IMR-90 (cell line): ENCODE results near the gene VWDE. TPM values are rescaled to one million over a fixed set of nuclear protein-coding genes. Genes with fewer than 3 reads are reported as not detected.

ENCODE experiments used
- ATAC-seq: fragments of 200-7000 bp; cut with Tn5 transposase; 2 replicates; pipeline ENCODE4 v1.9.1; 2020; ENCODE audit warnings: low read depth, mild to moderate bottlenecking, moderate library complexity
- BruUV-seq: library from RNA; stranded (reverse); fragments of 400-500 nt; replicated peaks from 2 replicates; lab custom pipeline; 2021; lab: Mats Ljungman, UMichigan
- CTCF ChIA-PET: fragments of 300-600 bp; formaldehyde crosslinking; extraction: SDS; loops from one replicate; lab custom pipeline; 2021; ENCODE audit warnings: antibody characterized with exemption; lab: Yijun Ruan, JAX
- POLR2A ChIA-PET: fragments of 300-600 bp; sonication (Branson Sonifier 250); formaldehyde crosslinking; loops from one replicate; lab custom pipeline; 2022; ENCODE audit warnings: antibody characterized with exemption; ENCODE audit not compliant: unreplicated experiment; lab: Charles Lee
- DNase-seq: peaks from one replicate; pipeline ENCODE4 v3.0.0; 2013
- H2AFZ ChIP-seq: replicated peaks from 2 replicates; pipeline ENCODE3; 2013; ENCODE audit warnings: low read length, mild to moderate bottlenecking; ENCODE audit not compliant: poor library complexity
- H2AK5ac ChIP-seq: 2 replicates; pipeline ENCODE4 v1.6.1; 2013; ENCODE audit warnings: low read depth, low read length, inconsistent platforms
- H2AK9ac ChIP-seq: replicated peaks from 2 replicates; pipeline ENCODE3; 2013; ENCODE audit warnings: mild to moderate bottlenecking, low read depth, low read length, moderate library complexity; ENCODE audit not compliant: poor library complexity
- H2BK120ac ChIP-seq: 2 replicates; pipeline ENCODE4 v1.6.1; 2013; ENCODE audit warnings: low read depth, low read length, inconsistent platforms
- H2BK15ac ChIP-seq: 3 replicates; pipeline ENCODE4 v1.6.1; 2013; ENCODE audit warnings: low read depth, low read length, inconsistent platforms
- H2BK20ac ChIP-seq: 2 replicates; pipeline ENCODE4 v1.6.1; 2013; ENCODE audit warnings: low read depth, mild to moderate bottlenecking, inconsistent platforms, low read length, moderate library complexity
- H2BK5ac ChIP-seq: 2 replicates; pipeline ENCODE4 v1.6.1; 2013; ENCODE audit warnings: mild to moderate bottlenecking, low read depth, low read length, inconsistent platforms; ENCODE audit not compliant: poor library complexity, severe bottlenecking
- H3K14ac ChIP-seq: replicated peaks from 2 replicates; pipeline ENCODE4 v1.6.1; 2013; ENCODE audit warnings: low read depth, low read length, inconsistent platforms
- H3K18ac ChIP-seq: 2 replicates; pipeline ENCODE4 v1.6.1; 2013; ENCODE audit warnings: low read depth, low read length, control low read depth
- H3K23ac ChIP-seq: 2 replicates; pipeline ENCODE4 v1.6.1; 2013; ENCODE audit warnings: low read depth, low read length, inconsistent platforms
- H3K27ac ChIP-seq: 2 replicates; pipeline ENCODE4 v1.5.1; 2013; ENCODE audit warnings: mild to moderate bottlenecking, control low read depth, low read length; ENCODE audit not compliant: insufficient read depth
- H3K27me3 ChIP-seq: 2 replicates; pipeline ENCODE4 v1.6.1; 2013; ENCODE audit warnings: low read length; ENCODE audit not compliant: control insufficient read depth, insufficient read depth
- H3K36me3 ChIP-seq: 2 replicates; pipeline ENCODE4 v1.6.1; 2013; ENCODE audit warnings: low read length, mixed read lengths; ENCODE audit not compliant: control insufficient read depth, insufficient read depth
- H3K4ac ChIP-seq: 2 replicates; pipeline ENCODE4 v1.6.1; 2013; ENCODE audit warnings: low read depth, low read length, inconsistent platforms
- H3K4me1 ChIP-seq: 2 replicates; pipeline ENCODE4 v1.6.1; 2013; ENCODE audit warnings: low read length, mixed read lengths; ENCODE audit not compliant: control insufficient read depth, insufficient read depth
- H3K4me2 ChIP-seq: 2 replicates; pipeline ENCODE4 v1.6.1; 2013; ENCODE audit warnings: low read depth, mild to moderate bottlenecking, control low read depth, low read length, moderate library complexity
- H3K4me3 ChIP-seq: 2 replicates; pipeline ENCODE4 v1.5.1; 2013; ENCODE audit warnings: low read depth, mild to moderate bottlenecking, control low read depth, low read length, moderate library complexity; ENCODE audit not compliant: insufficient read depth
- H3K56ac ChIP-seq: 2 replicates; pipeline ENCODE4 v1.6.1; 2013; ENCODE audit warnings: low read length, inconsistent platforms; ENCODE audit not compliant: insufficient read depth; ENCODE audit errors: extremely low read depth
- H3K79me1 ChIP-seq, 2 experiments: 2 replicates each; pipeline ENCODE4 v1.6.1; 2013; ENCODE audit warnings: low read length in 2 of 2, inconsistent platforms in 1 of 2, low read depth in 1 of 2
- H3K9ac ChIP-seq: 2 replicates; pipeline ENCODE4 v1.6.1; 2013; ENCODE audit warnings: low read depth, low read length, control low read depth
- H3K9me1 ChIP-seq: 2 replicates; pipeline ENCODE4 v1.6.1; 2013; ENCODE audit warnings: low read length, inconsistent platforms; ENCODE audit not compliant: insufficient read depth
- H3K9me3 ChIP-seq: 2 replicates; pipeline ENCODE4 v1.6.1; 2013; ENCODE audit warnings: low read length; ENCODE audit not compliant: control insufficient read depth, insufficient read depth
- H4K20me1 ChIP-seq: 2 replicates; pipeline ENCODE4 v1.6.1; 2013; ENCODE audit warnings: low read length, inconsistent platforms; ENCODE audit not compliant: insufficient read depth
- H4K5ac ChIP-seq: 2 replicates; pipeline ENCODE4 v1.6.1; 2013; ENCODE audit warnings: mild to moderate bottlenecking, low read depth, low read length, control low read depth
- H4K8ac ChIP-seq, 2 experiments: 2 replicates each; pipeline ENCODE4 v1.6.1; 2013; ENCODE audit warnings: low read depth in 2 of 2, low read length in 2 of 2, control low read depth in 1 of 2, inconsistent platforms in 1 of 2
- H4K91ac ChIP-seq: 2 replicates; pipeline ENCODE4 v1.6.1; 2013; ENCODE audit warnings: low read depth, low read length, inconsistent platforms; ENCODE audit not compliant: insufficient read depth
- BHLHE40 ChIP-seq: fragments of 150-350 bp; IDR thresholded peaks from 2 replicates; pipeline ENCODE4 v1.6.1; 2016; ENCODE audit warnings: mild to moderate bottlenecking, low read depth, low read length
- CHD1 ChIP-seq: IDR thresholded peaks from 2 replicates; pipeline ENCODE4 v1.6.1; 2012; ENCODE audit warnings: low read depth, low read length, improper control_type of control experiment
- MAFK ChIP-seq: IDR thresholded peaks from 2 replicates; pipeline ENCODE4 v1.6.1; 2012; ENCODE audit warnings: low read depth, low read length, improper control_type of control experiment
- RFX5 ChIP-seq: IDR thresholded peaks from 2 replicates; pipeline ENCODE4 v1.8.0; 2012; ENCODE audit warnings: low read depth, mild to moderate bottlenecking, low read length, moderate library complexity
- WGBS, 2 experiments: methylation state at CpG; one replicate each; pipeline versions ENCODE4 v1.1.5 to v1.1.7; 2013; ENCODE audit warnings: missing lambda C conversion rate in 2 of 2; ENCODE audit not compliant: insufficient read length in 1 of 2; ENCODE audit errors: extremely low coverage in 2 of 2; 5-methylcytosine and 5-hydroxymethylcytosine counted together
- dilution Hi-C: fragments of 300-500 bp; cut with HindIII; formaldehyde crosslinking; loops from one replicate; pipeline ENCODE4 v1.14.3; 2018; ENCODE audit warnings: low sequenced_read_pairs; ENCODE audit not compliant: unreplicated experiment
- in situ Hi-C: fragments of 300-500 bp; cut with MboI; formaldehyde crosslinking; loops from 3 replicates; pipeline ENCODE4 v1.14.3; 2019; ENCODE audit warnings: low sequenced_read_pairs, inconsistent platforms, mixed read lengths
- intact Hi-C: fragments of 100-400 bp; cut with micrococcal nuclease; formaldehyde crosslinking; loops from 2 replicates; pipeline ENCODE4 v1.10.0; 2022
- polyA plus RNA-seq, 3 experiments: library from polyadenylated mRNA; depleted of rRNA; stranded (reverse); fragments of >200 nt; gene quantifications; 2 replicates each; pipeline ENCODE4 v1.2.3, GENCODE V29; 2012; ENCODE audit warnings: low replicate concordance in 1 of 3
- total RNA-seq: library from RNA; depleted of rRNA; stranded (reverse); fragments of >200 nt; gene quantifications from 2 replicates; pipeline ENCODE4 v1.2.3, GENCODE V29; 2012
- TF ChIP-seq, protein P1 (sequence below): conservative IDR thresholded peaks from 2 replicates; pipeline ENCODE4 v1.5.1; 2012; ENCODE audit warnings: mild to moderate bottlenecking, low read depth, low read length, improper control_type of control experiment
- TF ChIP-seq, protein P2 (sequence below): fragments of 150-350 bp; IDR thresholded peaks from 2 replicates; pipeline ENCODE4 v1.6.1; 2017; ENCODE audit warnings: mild to moderate bottlenecking, antibody characterized with exemption, low read length, low read depth

The VWDE gene
- total and polyA plus RNA-seq, 2 of the 4 experiments (the other 2 are of a cell fraction): 0.05 to 0.18 TPM

DNA sequence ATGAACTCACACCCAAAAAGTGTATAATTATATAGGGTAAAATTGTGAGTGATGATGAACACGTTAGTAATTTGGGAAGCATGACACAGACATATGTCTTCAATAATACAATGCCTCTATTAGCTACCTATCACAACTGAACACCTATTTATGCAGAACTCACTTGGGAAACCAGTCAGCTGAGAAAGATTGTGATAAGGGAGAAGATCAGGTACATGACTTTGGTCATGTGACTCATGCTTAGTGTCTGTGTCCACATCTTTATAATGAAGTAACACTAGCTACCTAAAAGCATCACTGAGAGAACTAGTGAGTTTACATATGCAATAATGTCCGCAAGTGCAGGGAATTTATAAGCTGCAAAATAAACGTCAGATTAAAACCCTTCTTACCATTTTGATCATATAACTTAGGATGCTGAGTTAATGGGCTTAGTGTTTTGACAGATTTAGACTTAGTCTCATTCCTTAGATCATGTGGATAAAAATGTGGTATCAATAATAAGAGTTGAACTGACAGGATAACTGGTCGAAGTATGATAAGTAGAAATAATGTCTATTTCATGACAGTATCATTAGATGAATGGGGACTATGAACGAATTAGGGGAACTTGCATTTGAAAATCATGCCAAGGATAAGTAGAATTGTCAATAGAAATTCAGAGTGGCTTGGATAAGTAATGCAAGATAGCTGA, 11.6 kb downstream of the VWDE start:
- H4K5ac ChIP-seq: no peak overlapping the region
- no peaks in the 10 kb centered on the region for H3K9me3 ChIP-seq
- no peaks in the 10 kb centered on the region for H4K20me1 ChIP-seq
- H3K9me1 ChIP-seq: no peaks in the 10 kb centered on the region
- no peak overlapping the region for H2BK120ac ChIP-seq
- H2AK9ac ChIP-seq: no peak overlapping the region
- ChIA-PET CTCF (no interaction called here), POLR2A (no interaction called here)
- H3K4ac ChIP-seq: no peak overlapping the region
- H3K4me1 ChIP-seq: no peaks in the 10 kb centered on the region
- no peak overlapping the region for H3K9ac ChIP-seq
- dilution Hi-C loops: no loop called here
- no peaks in the 10 kb centered on the region for H3K79me1 ChIP-seq
- 75% methylated on average over 1 of the region's 5 CpGs; no CpG with 5 or more reads in 1 of the 2 experiments for WGBS, 2 experiments
- no peak overlapping the region for H3K4me2 ChIP-seq
- ATAC-seq (no peak), DNase-seq (no peak)
- no peak overlapping the region for H2BK15ac ChIP-seq
- H4K91ac ChIP-seq: no peak overlapping the region
- no peak overlapping the region for H2BK20ac ChIP-seq
- no peak overlapping the region for H3K23ac ChIP-seq
- H3K56ac ChIP-seq: no peak overlapping the region
- H3K27ac ChIP-seq: no peak overlapping the region
- H2AFZ ChIP-seq: no peak overlapping the region
- H3K36me3 ChIP-seq: no peaks in the 10 kb centered on the region
- in situ Hi-C loops: loop anchor here (25.0 kb wide), 1 partner anchor 95 kb away; no protein-coding TSS in a partner anchor
- BruUV-seq: no TSS peak
- no peak overlapping the region for H3K4me3 ChIP-seq
- H3K18ac ChIP-seq: no peak overlapping the region
- intact Hi-C loops: no loop called here
- no peaks in the 10 kb centered on the region for H3K27me3 ChIP-seq
- no peak overlapping the region for H2AK5ac ChIP-seq
- no peak overlapping the region for H2BK5ac ChIP-seq
- TF ChIP-seq MAFK: no peak
- TF ChIP-seq, protein P1, sequence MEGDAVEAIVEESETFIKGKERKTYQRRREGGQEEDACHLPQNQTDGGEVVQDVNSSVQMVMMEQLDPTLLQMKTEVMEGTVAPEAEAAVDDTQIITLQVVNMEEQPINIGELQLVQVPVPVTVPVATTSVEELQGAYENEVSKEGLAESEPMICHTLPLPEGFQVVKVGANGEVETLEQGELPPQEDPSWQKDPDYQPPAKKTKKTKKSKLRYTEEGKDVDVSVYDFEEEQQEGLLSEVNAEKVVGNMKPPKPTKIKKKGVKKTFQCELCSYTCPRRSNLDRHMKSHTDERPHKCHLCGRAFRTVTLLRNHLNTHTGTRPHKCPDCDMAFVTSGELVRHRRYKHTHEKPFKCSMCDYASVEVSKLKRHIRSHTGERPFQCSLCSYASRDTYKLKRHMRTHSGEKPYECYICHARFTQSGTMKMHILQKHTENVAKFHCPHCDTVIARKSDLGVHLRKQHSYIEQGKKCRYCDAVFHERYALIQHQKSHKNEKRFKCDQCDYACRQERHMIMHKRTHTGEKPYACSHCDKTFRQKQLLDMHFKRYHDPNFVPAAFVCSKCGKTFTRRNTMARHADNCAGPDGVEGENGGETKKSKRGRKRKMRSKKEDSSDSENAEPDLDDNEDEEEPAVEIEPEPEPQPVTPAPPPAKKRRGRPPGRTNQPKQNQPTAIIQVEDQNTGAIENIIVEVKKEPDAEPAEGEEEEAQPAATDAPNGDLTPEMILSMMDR: no peak
- no peak for TF ChIP-seq CHD1
- no peak for TF ChIP-seq RFX5
- TF ChIP-seq, protein P2, sequence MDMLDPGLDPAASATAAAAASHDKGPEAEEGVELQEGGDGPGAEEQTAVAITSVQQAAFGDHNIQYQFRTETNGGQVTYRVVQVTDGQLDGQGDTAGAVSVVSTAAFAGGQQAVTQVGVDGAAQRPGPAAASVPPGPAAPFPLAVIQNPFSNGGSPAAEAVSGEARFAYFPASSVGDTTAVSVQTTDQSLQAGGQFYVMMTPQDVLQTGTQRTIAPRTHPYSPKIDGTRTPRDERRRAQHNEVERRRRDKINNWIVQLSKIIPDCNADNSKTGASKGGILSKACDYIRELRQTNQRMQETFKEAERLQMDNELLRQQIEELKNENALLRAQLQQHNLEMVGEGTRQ: no peak
- no peak for TF ChIP-seq BHLHE40
- H3K14ac ChIP-seq: no peak overlapping the region
- no peak overlapping the region for H4K8ac ChIP-seq
